IMR-90 (cell line): ENCODE results near the gene CCDC40. TPM values are rescaled to one million over a fixed set of nuclear protein-coding genes. Genes with fewer than 3 reads are reported as not detected.

Source experiments
- ATAC-seq: fragments of 200-7000 bp; cut with Tn5 transposase; 2 replicates; pipeline ENCODE4 v1.9.1; 2020; ENCODE audit warnings: low read depth, mild to moderate bottlenecking, moderate library complexity
- BruUV-seq: library from RNA; stranded (reverse); fragments of 400-500 nt; replicated peaks from 2 replicates; lab custom pipeline; 2021; lab: Mats Ljungman, UMichigan
- CTCF ChIA-PET: fragments of 300-600 bp; formaldehyde crosslinking; extraction: SDS; loops from one replicate; lab custom pipeline; 2021; ENCODE audit warnings: antibody characterized with exemption; lab: Yijun Ruan, JAX
- POLR2A ChIA-PET: fragments of 300-600 bp; sonication (Branson Sonifier 250); formaldehyde crosslinking; loops from one replicate; lab custom pipeline; 2022; ENCODE audit warnings: antibody characterized with exemption; ENCODE audit not compliant: unreplicated experiment; lab: Charles Lee
- DNase-seq: peaks from one replicate; pipeline ENCODE4 v3.0.0; 2013
- H2AFZ ChIP-seq: replicated peaks from 2 replicates; pipeline ENCODE3; 2013; ENCODE audit warnings: low read length, mild to moderate bottlenecking; ENCODE audit not compliant: poor library complexity
- H2AK5ac ChIP-seq: 2 replicates; pipeline ENCODE4 v1.6.1; 2013; ENCODE audit warnings: low read depth, low read length, inconsistent platforms
- H2AK9ac ChIP-seq: replicated peaks from 2 replicates; pipeline ENCODE3; 2013; ENCODE audit warnings: mild to moderate bottlenecking, low read depth, low read length, moderate library complexity; ENCODE audit not compliant: poor library complexity
- H2BK120ac ChIP-seq: 2 replicates; pipeline ENCODE4 v1.6.1; 2013; ENCODE audit warnings: low read depth, low read length, inconsistent platforms
- H2BK15ac ChIP-seq: 3 replicates; pipeline ENCODE4 v1.6.1; 2013; ENCODE audit warnings: low read depth, low read length, inconsistent platforms
- H2BK20ac ChIP-seq: 2 replicates; pipeline ENCODE4 v1.6.1; 2013; ENCODE audit warnings: low read depth, mild to moderate bottlenecking, inconsistent platforms, low read length, moderate library complexity
- H2BK5ac ChIP-seq: 2 replicates; pipeline ENCODE4 v1.6.1; 2013; ENCODE audit warnings: mild to moderate bottlenecking, low read depth, low read length, inconsistent platforms; ENCODE audit not compliant: poor library complexity, severe bottlenecking
- H3K14ac ChIP-seq: replicated peaks from 2 replicates; pipeline ENCODE4 v1.6.1; 2013; ENCODE audit warnings: low read depth, low read length, inconsistent platforms
- H3K18ac ChIP-seq: 2 replicates; pipeline ENCODE4 v1.6.1; 2013; ENCODE audit warnings: low read depth, low read length, control low read depth
- H3K23ac ChIP-seq: 2 replicates; pipeline ENCODE4 v1.6.1; 2013; ENCODE audit warnings: low read depth, low read length, inconsistent platforms
- H3K27ac ChIP-seq: 2 replicates; pipeline ENCODE4 v1.5.1; 2013; ENCODE audit warnings: mild to moderate bottlenecking, control low read depth, low read length; ENCODE audit not compliant: insufficient read depth
- H3K27me3 ChIP-seq: 2 replicates; pipeline ENCODE4 v1.6.1; 2013; ENCODE audit warnings: low read length; ENCODE audit not compliant: control insufficient read depth, insufficient read depth
- H3K36me3 ChIP-seq: 2 replicates; pipeline ENCODE4 v1.6.1; 2013; ENCODE audit warnings: low read length, mixed read lengths; ENCODE audit not compliant: control insufficient read depth, insufficient read depth
- H3K4ac ChIP-seq: 2 replicates; pipeline ENCODE4 v1.6.1; 2013; ENCODE audit warnings: low read depth, low read length, inconsistent platforms
- H3K4me1 ChIP-seq: 2 replicates; pipeline ENCODE4 v1.6.1; 2013; ENCODE audit warnings: low read length, mixed read lengths; ENCODE audit not compliant: control insufficient read depth, insufficient read depth
- H3K4me2 ChIP-seq: 2 replicates; pipeline ENCODE4 v1.6.1; 2013; ENCODE audit warnings: low read depth, mild to moderate bottlenecking, control low read depth, low read length, moderate library complexity
- H3K4me3 ChIP-seq: 2 replicates; pipeline ENCODE4 v1.5.1; 2013; ENCODE audit warnings: low read depth, mild to moderate bottlenecking, control low read depth, low read length, moderate library complexity; ENCODE audit not compliant: insufficient read depth
- H3K56ac ChIP-seq: 2 replicates; pipeline ENCODE4 v1.6.1; 2013; ENCODE audit warnings: low read length, inconsistent platforms; ENCODE audit not compliant: insufficient read depth; ENCODE audit errors: extremely low read depth
- H3K79me1 ChIP-seq, 2 experiments: 2 replicates each; pipeline ENCODE4 v1.6.1; 2013; ENCODE audit warnings: low read length in 2 of 2, inconsistent platforms in 1 of 2, low read depth in 1 of 2
- H3K9ac ChIP-seq: 2 replicates; pipeline ENCODE4 v1.6.1; 2013; ENCODE audit warnings: low read depth, low read length, control low read depth
- H3K9me1 ChIP-seq: 2 replicates; pipeline ENCODE4 v1.6.1; 2013; ENCODE audit warnings: low read length, inconsistent platforms; ENCODE audit not compliant: insufficient read depth
- H3K9me3 ChIP-seq: 2 replicates; pipeline ENCODE4 v1.6.1; 2013; ENCODE audit warnings: low read length; ENCODE audit not compliant: control insufficient read depth, insufficient read depth
- H4K20me1 ChIP-seq: 2 replicates; pipeline ENCODE4 v1.6.1; 2013; ENCODE audit warnings: low read length, inconsistent platforms; ENCODE audit not compliant: insufficient read depth
- H4K5ac ChIP-seq: 2 replicates; pipeline ENCODE4 v1.6.1; 2013; ENCODE audit warnings: mild to moderate bottlenecking, low read depth, low read length, control low read depth
- H4K8ac ChIP-seq, 2 experiments: 2 replicates each; pipeline ENCODE4 v1.6.1; 2013; ENCODE audit warnings: low read depth in 2 of 2, low read length in 2 of 2, control low read depth in 1 of 2, inconsistent platforms in 1 of 2
- H4K91ac ChIP-seq: 2 replicates; pipeline ENCODE4 v1.6.1; 2013; ENCODE audit warnings: low read depth, low read length, inconsistent platforms; ENCODE audit not compliant: insufficient read depth
- BHLHE40 ChIP-seq: fragments of 150-350 bp; IDR thresholded peaks from 2 replicates; pipeline ENCODE4 v1.6.1; 2016; ENCODE audit warnings: mild to moderate bottlenecking, low read depth, low read length
- FOS ChIP-seq: fragments of 150-350 bp; IDR thresholded peaks from 2 replicates; pipeline ENCODE4 v1.6.1; 2016; ENCODE audit warnings: low read depth, low read length
- MAFK ChIP-seq: IDR thresholded peaks from 2 replicates; pipeline ENCODE4 v1.6.1; 2012; ENCODE audit warnings: low read depth, low read length, improper control_type of control experiment
- MAZ ChIP-seq: IDR thresholded peaks from 2 replicates; pipeline ENCODE4 v1.6.1; 2012; ENCODE audit warnings: low read depth, mild to moderate bottlenecking, low read length, improper control_type of control experiment, moderate library complexity, borderline replicate concordance
- NFE2L2 ChIP-seq: fragments of 150-350 bp; IDR thresholded peaks from 2 replicates; pipeline ENCODE4 v1.6.1; 2016; ENCODE audit warnings: low read depth, mild to moderate bottlenecking, low read length
- RFX5 ChIP-seq: IDR thresholded peaks from 2 replicates; pipeline ENCODE4 v1.8.0; 2012; ENCODE audit warnings: low read depth, mild to moderate bottlenecking, low read length, moderate library complexity
- WGBS, 2 experiments: methylation state at CpG; one replicate each; pipeline versions ENCODE4 v1.1.5 to v1.1.7; 2013; ENCODE audit warnings: missing lambda C conversion rate in 2 of 2; ENCODE audit not compliant: insufficient read length in 1 of 2; ENCODE audit errors: extremely low coverage in 2 of 2; 5-methylcytosine and 5-hydroxymethylcytosine counted together
- dilution Hi-C: fragments of 300-500 bp; cut with HindIII; formaldehyde crosslinking; loops from one replicate; pipeline ENCODE4 v1.14.3; 2018; ENCODE audit warnings: low sequenced_read_pairs; ENCODE audit not compliant: unreplicated experiment
- in situ Hi-C: fragments of 300-500 bp; cut with MboI; formaldehyde crosslinking; loops from 3 replicates; pipeline ENCODE4 v1.14.3; 2019; ENCODE audit warnings: low sequenced_read_pairs, inconsistent platforms, mixed read lengths
- intact Hi-C: fragments of 100-400 bp; cut with micrococcal nuclease; formaldehyde crosslinking; loops from 2 replicates; pipeline ENCODE4 v1.10.0; 2022
- polyA plus RNA-seq, 3 experiments: library from polyadenylated mRNA; depleted of rRNA; stranded (reverse); fragments of >200 nt; gene quantifications; 2 replicates each; pipeline ENCODE4 v1.2.3, GENCODE V29; 2012; ENCODE audit warnings: low replicate concordance in 1 of 3
- total RNA-seq: library from RNA; depleted of rRNA; stranded (reverse); fragments of >200 nt; gene quantifications from 2 replicates; pipeline ENCODE4 v1.2.3, GENCODE V29; 2012
- TF ChIP-seq, protein P1 (sequence below): fragments of 150-350 bp; IDR thresholded peaks from 2 replicates; pipeline ENCODE4 v1.6.1; 2017; ENCODE audit warnings: mild to moderate bottlenecking, antibody characterized with exemption, low read length, low read depth

CCDC40 gene
- total and polyA plus RNA-seq, 2 of the 4 experiments (the other 2 are of a cell fraction): 0.90 to 4.7 TPM

DNA sequence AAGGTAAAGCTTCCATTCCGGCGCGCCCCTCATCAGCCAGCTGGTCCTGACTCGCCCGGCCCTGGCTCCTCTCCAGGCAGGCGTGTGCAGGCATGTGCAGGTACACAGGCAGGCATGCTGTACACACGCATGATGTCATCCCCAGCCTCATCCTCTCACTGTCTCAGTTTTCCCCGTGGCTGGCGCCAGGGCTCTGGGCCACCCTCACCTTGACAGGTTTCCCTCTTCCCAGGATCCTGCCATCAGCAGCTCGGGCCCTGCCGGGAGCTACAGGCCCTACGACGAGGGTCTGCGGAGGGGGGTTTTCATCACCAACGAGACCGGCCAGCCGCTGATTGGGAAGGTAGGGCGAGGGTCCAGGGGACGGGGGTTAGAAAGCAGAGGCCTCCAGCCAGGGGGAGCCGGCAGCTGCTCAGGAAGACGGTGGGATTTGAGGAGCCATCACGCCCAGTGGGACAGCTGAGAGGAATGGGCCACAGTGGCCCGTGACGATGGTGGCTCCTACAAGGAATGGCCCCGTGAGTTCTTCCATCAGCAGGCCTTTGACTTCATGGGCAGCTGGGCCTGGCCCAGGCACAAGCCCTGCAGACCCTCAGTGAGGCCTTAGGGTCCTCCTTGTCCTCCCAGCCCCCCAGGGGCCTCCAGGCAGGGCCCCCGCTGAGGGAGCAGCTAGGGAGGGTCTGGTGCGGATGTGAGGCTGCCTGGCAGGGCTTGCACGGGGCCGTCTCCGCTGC is 73.4 kb downstream of the CCDC40 start:
- Histone ChIP-seq H2AFZ (no peak overlapping the region), H4K91ac (no peak overlapping the region), H4K8ac (no peak overlapping the region), H3K79me1 (no peaks in the 10 kb centered on the region), H3K9me1 (no peaks in the 10 kb centered on the region), H3K4me3 (no peak overlapping the region), H3K9me3 (no peaks in the 10 kb centered on the region), H2AK9ac (no peak overlapping the region), H3K4me1 (no peaks in the 10 kb centered on the region; the same call in 1 of the 2 replicates), H3K27me3 (no peaks in the 10 kb centered on the region), H3K9ac (no peak overlapping the region), H2AK5ac (no peak overlapping the region), H3K27ac (no peak overlapping the region), H3K14ac (no peak overlapping the region), H3K23ac (no peak overlapping the region), H3K4me2 (no peak overlapping the region), H3K18ac (no peak overlapping the region), H3K4ac (no peak overlapping the region), H4K20me1 (no peaks in the 10 kb centered on the region), H3K56ac (no peak overlapping the region), H4K5ac (no peak overlapping the region), H2BK15ac (no peak overlapping the region), H2BK20ac (no peak overlapping the region), H2BK5ac (no peak overlapping the region), H3K36me3 (peaks cover 3% of the 10 kb centered on the region; the same call in 1 of the 2 replicates), H2BK120ac (no peak overlapping the region)
- TF ChIP-seq RFX5 (no peak), NFE2L2 (no peak), FOS (no peak), MAZ (no peak), MAFK (no peak), BHLHE40 (no peak)
- TF ChIP-seq, protein P1, sequence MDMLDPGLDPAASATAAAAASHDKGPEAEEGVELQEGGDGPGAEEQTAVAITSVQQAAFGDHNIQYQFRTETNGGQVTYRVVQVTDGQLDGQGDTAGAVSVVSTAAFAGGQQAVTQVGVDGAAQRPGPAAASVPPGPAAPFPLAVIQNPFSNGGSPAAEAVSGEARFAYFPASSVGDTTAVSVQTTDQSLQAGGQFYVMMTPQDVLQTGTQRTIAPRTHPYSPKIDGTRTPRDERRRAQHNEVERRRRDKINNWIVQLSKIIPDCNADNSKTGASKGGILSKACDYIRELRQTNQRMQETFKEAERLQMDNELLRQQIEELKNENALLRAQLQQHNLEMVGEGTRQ: no peak
- intact Hi-C loops: no loop called here
- POLR2A ChIA-PET: no interaction called here
- CTCF ChIA-PET: no interaction called here
- dilution Hi-C loops: no loop called here
- no peak for ATAC-seq
- no peak for DNase-seq
- 87% methylated on average over 19 of the region's 30 CpGs; no CpG with 5 or more reads in 1 of the 2 experiments for WGBS, 2 experiments
- BruUV-seq: no TSS peak
- in situ Hi-C loops: no loop called here
